Measurements from ENCODE around the gene SLC6A17. TPM values are rescaled to one million over a fixed set of nuclear protein-coding genes. Genes with fewer than 3 reads are reported as not detected.

The SLC6A17 gene
- polyA plus RNA-seq (2013): 0.04 and 0.07 TPM in 2 replicates

- Histone ChIP-seq H4K12ac (ENCODE audit: low read depth, low read length) (no peak within 1 kb of the TSS), H3K27ac (ENCODE audit: low read depth, low read length) (no peak within 1 kb of the TSS), H3K4me3 (ENCODE audit: low read depth, low read length) (peak within 1 kb of the TSS; percentile 51), H3K79me1 (ENCODE audit: low read length) (no peaks in the 10 kb centered on the region), H2BK5ac (ENCODE audit: low read depth, low read length, poor library complexity) (no peak within 1 kb of the TSS), H3K36me3 (ENCODE audit: control insufficient read depth in 1 of 2, insufficient read depth in 2 of 2, low read length in 2 of 2) (no peaks in the 10 kb centered on the region), H3K4ac (ENCODE audit: low read depth, low read length) (no peak within 1 kb of the TSS), H3K9me3 (ENCODE audit: insufficient read depth, low read depth, low read length) (peaks cover 5% of the 10 kb centered on the region), H3K79me2 (ENCODE audit: control insufficient read depth, insufficient read depth, low read length, poor library complexity) (no peaks in the 10 kb centered on the region), H3K23ac (ENCODE audit: low read length) (no peak within 1 kb of the TSS), H2AFZ (ENCODE audit: insufficient read depth, low read length, poor library complexity) (no peak within 1 kb of the TSS), H3K4me2 (ENCODE audit: low read length) (peak within 1 kb of the TSS; percentile 81), H4K8ac (ENCODE audit: low read depth, low read length) (no peak within 1 kb of the TSS), H3K27me3 (ENCODE audit: insufficient read depth, low read length) (peaks cover 39% of the 10 kb centered on the region), H3K9ac (ENCODE audit: low read length) (no peak within 1 kb of the TSS), H3K18ac (ENCODE audit: low read length) (no peak within 1 kb of the TSS), H4K91ac (ENCODE audit: low read depth, low read length) (no peak within 1 kb of the TSS), H3K14ac (ENCODE audit: low read length) (no peak within 1 kb of the TSS), H2AK5ac (ENCODE audit: low read length) (no peak within 1 kb of the TSS), H2BK12ac (ENCODE audit: low read length) (no peak within 1 kb of the TSS), H2BK120ac (ENCODE audit: insufficient read depth, low read length, poor library complexity) (no peak within 1 kb of the TSS), H3K4me1 (ENCODE audit: control insufficient read depth in 1 of 2, insufficient read depth in 2 of 2, low read length in 2 of 2) (peaks cover 8% of the 10 kb centered on the region in 2 experiments)
- peak in 1 of 2 donors; percentile 75 for DNase-seq
- WGBS (ENCODE audit: extremely low coverage, insufficient coverage, insufficient read length): no CpG with 5 or more reads among the region's 104 CpGs
Observed at GRCh38 chr1:110150330-110151174, at the start of gene SLC6A17. TSS of gene SLC6A17 (plus strand) at chr1:110150494. CDS start at chr1:110166930, 16,436 bp downstream.

DNA sequence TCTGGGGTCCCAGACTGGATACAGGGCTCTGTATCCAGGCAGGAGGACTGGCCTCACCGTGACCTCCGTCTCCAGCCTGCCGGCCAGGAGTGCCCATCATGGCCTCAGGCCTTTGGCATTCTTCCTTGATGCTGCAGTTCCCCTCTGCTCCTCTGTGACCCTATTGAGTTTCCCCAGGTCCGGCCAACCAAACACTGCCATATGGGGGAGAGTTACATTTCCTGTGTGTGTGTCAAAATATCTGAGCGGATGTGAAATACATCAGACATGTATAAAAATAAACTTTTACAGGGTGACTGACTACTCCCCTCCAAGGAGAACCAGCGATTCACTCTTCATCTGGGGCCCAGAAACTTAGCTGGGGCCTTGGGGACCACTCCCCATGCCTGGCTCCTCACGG is 48.2 kb upstream of the SLC6A17 start:
- Histone ChIP-seq H3K79me2 (ENCODE audit: control insufficient read depth, insufficient read depth, low read length, poor library complexity) (no peaks in the 10 kb centered on the region), H3K4me3 (ENCODE audit: low read depth, low read length) (no peak overlapping the region), H4K8ac (ENCODE audit: low read depth, low read length) (no peak overlapping the region), H4K91ac (ENCODE audit: low read depth, low read length) (no peak overlapping the region), H4K12ac (ENCODE audit: low read depth, low read length) (no peak overlapping the region), H3K36me3 (ENCODE audit: control insufficient read depth in 1 of 2, insufficient read depth in 2 of 2, low read length in 2 of 2) (no peaks in the 10 kb centered on the region), H3K9me3 (ENCODE audit: insufficient read depth, low read depth, low read length) (peaks cover 3% of the 10 kb centered on the region), H3K4me2 (ENCODE audit: low read length) (no peak overlapping the region), H3K4me1 (ENCODE audit: control insufficient read depth in 1 of 2, insufficient read depth in 2 of 2, low read length in 2 of 2) (peaks cover 18 to 19% of the 10 kb centered on the region in 2 experiments), H2AK5ac (ENCODE audit: low read length) (no peak overlapping the region), H2AFZ (ENCODE audit: insufficient read depth, low read length, poor library complexity) (no peak overlapping the region), H2BK5ac (ENCODE audit: low read depth, low read length, poor library complexity) (no peak overlapping the region), H3K4ac (ENCODE audit: low read depth, low read length) (no peak overlapping the region), H2BK12ac (ENCODE audit: low read length) (no peak overlapping the region), H3K27me3 (ENCODE audit: insufficient read depth, low read length) (no peaks in the 10 kb centered on the region), H3K27ac (ENCODE audit: low read depth, low read length) (no peak overlapping the region), H3K14ac (ENCODE audit: low read length) (no peak overlapping the region), H2BK120ac (ENCODE audit: insufficient read depth, low read length, poor library complexity) (no peak overlapping the region), H3K79me1 (ENCODE audit: low read length) (peaks cover 2% of the 10 kb centered on the region), H3K18ac (ENCODE audit: low read length) (no peak overlapping the region), H3K23ac (ENCODE audit: low read length) (no peak overlapping the region), H3K9ac (ENCODE audit: low read length) (no peak overlapping the region)
- no CpG with 5 or more reads among the region's 7 CpGs for WGBS (ENCODE audit: extremely low coverage, insufficient coverage, insufficient read length)
- DNase-seq: no peak

GRCh38 chr1:110106013-110106941 is 44.0 kb upstream of the SLC6A17 start:
- Histone ChIP-seq H4K12ac (ENCODE audit: low read depth, low read length) (no peak overlapping the region), H3K79me2 (ENCODE audit: control insufficient read depth, insufficient read depth, low read length, poor library complexity) (no peaks in the 10 kb centered on the region), H3K9ac (ENCODE audit: low read length) (no peak overlapping the region), H3K79me1 (ENCODE audit: low read length) (no peaks in the 10 kb centered on the region), H2AK5ac (ENCODE audit: low read length) (no peak overlapping the region), H2BK5ac (ENCODE audit: low read depth, low read length, poor library complexity) (no peak overlapping the region), H3K36me3 (ENCODE audit: control insufficient read depth in 1 of 2, insufficient read depth in 2 of 2, low read length in 2 of 2) (no peaks in the 10 kb centered on the region), H2AFZ (ENCODE audit: insufficient read depth, low read length, poor library complexity) (no peak overlapping the region), H3K14ac (ENCODE audit: low read length) (no peak overlapping the region), H4K91ac (ENCODE audit: low read depth, low read length) (no peak overlapping the region), H2BK12ac (ENCODE audit: low read length) (no peak overlapping the region), H3K27ac (ENCODE audit: low read depth, low read length) (no peak overlapping the region), H3K18ac (ENCODE audit: low read length) (no peak overlapping the region), H3K4me2 (ENCODE audit: low read length) (no peak overlapping the region), H3K4me3 (ENCODE audit: low read depth, low read length) (no peak overlapping the region), H3K9me3 (ENCODE audit: insufficient read depth, low read depth, low read length) (peaks cover 3% of the 10 kb centered on the region), H3K4me1 (ENCODE audit: control insufficient read depth in 1 of 2, insufficient read depth in 2 of 2, low read length in 2 of 2) (no peaks in the 10 kb centered on the region), H2BK120ac (ENCODE audit: insufficient read depth, low read length, poor library complexity) (no peak overlapping the region), H3K23ac (ENCODE audit: low read length) (no peak overlapping the region), H3K27me3 (ENCODE audit: insufficient read depth, low read length) (no peaks in the 10 kb centered on the region), H3K4ac (ENCODE audit: low read depth, low read length) (no peak overlapping the region), H4K8ac (ENCODE audit: low read depth, low read length) (no peak overlapping the region)
- DNase-seq: peak; percentile 48 to 75
- no CpG with 5 or more reads among the region's 8 CpGs for WGBS (ENCODE audit: extremely low coverage, insufficient coverage, insufficient read length)

- Histone ChIP-seq H3K79me2 (ENCODE audit: control insufficient read depth, insufficient read depth, low read length, poor library complexity) (no peaks in the 10 kb centered on the region), H3K23ac (ENCODE audit: low read length) (no peak overlapping the region), H2AK5ac (ENCODE audit: low read length) (no peak overlapping the region), H3K27ac (ENCODE audit: low read depth, low read length) (no peak overlapping the region), H3K4me1 (ENCODE audit: control insufficient read depth in 1 of 2, insufficient read depth in 2 of 2, low read length in 2 of 2) (no peaks in the 10 kb centered on the region), H3K79me1 (ENCODE audit: low read length) (no peaks in the 10 kb centered on the region), H4K91ac (ENCODE audit: low read depth, low read length) (no peak overlapping the region), H3K27me3 (ENCODE audit: insufficient read depth, low read length) (no peaks in the 10 kb centered on the region), H2BK5ac (ENCODE audit: low read depth, low read length, poor library complexity) (no peak overlapping the region), H3K36me3 (ENCODE audit: control insufficient read depth in 1 of 2, insufficient read depth in 2 of 2, low read length in 2 of 2) (no peaks in the 10 kb centered on the region), H4K12ac (ENCODE audit: low read depth, low read length) (no peak overlapping the region), H2AFZ (ENCODE audit: insufficient read depth, low read length, poor library complexity) (no peak overlapping the region), H4K8ac (ENCODE audit: low read depth, low read length) (no peak overlapping the region), H3K14ac (ENCODE audit: low read length) (no peak overlapping the region), H3K4me2 (ENCODE audit: low read length) (no peak overlapping the region), H3K4me3 (ENCODE audit: low read depth, low read length) (no peak overlapping the region), H3K9me3 (ENCODE audit: insufficient read depth, low read depth, low read length) (peaks cover 3% of the 10 kb centered on the region), H3K18ac (ENCODE audit: low read length) (no peak overlapping the region), H3K4ac (ENCODE audit: low read depth, low read length) (no peak overlapping the region), H2BK120ac (ENCODE audit: insufficient read depth, low read length, poor library complexity) (no peak overlapping the region), H3K9ac (ENCODE audit: low read length) (no peak overlapping the region), H2BK12ac (ENCODE audit: low read length) (no peak overlapping the region)
- DNase-seq: no peak
- no CpG with 5 or more reads among the region's 7 CpGs for WGBS (ENCODE audit: extremely low coverage, insufficient coverage, insufficient read length)
Observed at GRCh38 chr1:110107867-110108469, 42.3 kb upstream of the SLC6A17 start.

All from trophoblast cell (in vitro differentiated cells and primary cell).